HFFc6 (cell line): ENCODE results near the gene LDLRAD4. TPM values are rescaled to one million over a fixed set of nuclear protein-coding genes. Genes with fewer than 3 reads are reported as not detected.

Source experiments
- DNase-seq: peaks from one replicate; pipeline ENCODE4 v3.0.0-alpha.2; 2018
- H3K27ac Mint-ChIP-seq: 2 replicates; pipeline ENCODE4 v1.8.0; 2020; ENCODE audit warnings: mild to moderate bottlenecking, mixed read lengths
- H3K27me3 Mint-ChIP-seq: 2 replicates; pipeline ENCODE4 v1.8.0; 2021; ENCODE audit warnings: mild to moderate bottlenecking, moderate library complexity, mixed read lengths; ENCODE audit not compliant: insufficient read depth
- H3K36me3 Mint-ChIP-seq: 2 replicates; pipeline ENCODE4 v1.8.0; 2021; ENCODE audit warnings: low read depth, mixed read lengths
- H3K4me1 Mint-ChIP-seq: 2 replicates; pipeline ENCODE4 v1.8.0; 2020; ENCODE audit warnings: low read depth, mixed read lengths
- H3K4me3 Mint-ChIP-seq: 2 replicates; pipeline ENCODE4 v1.8.0; 2020; ENCODE audit warnings: mild to moderate bottlenecking, moderate library complexity, mixed read lengths
- H3K9me3 Mint-ChIP-seq: 2 replicates; pipeline ENCODE4 v1.8.0; 2020; ENCODE audit warnings: mild to moderate bottlenecking, mixed read lengths
- CTCF ChIP-seq: fragments of 200-600 bp; sonication (generic); IDR thresholded peaks from 2 replicates; pipeline ENCODE4 v1.5.0; 2021; ENCODE audit warnings: antibody characterized with exemption, mild to moderate bottlenecking
- total RNA-seq, 6 experiments: library from RNA; stranded (reverse); fragmentation: NEBNext Ultra II Directional; extraction: Animal tissue kit (Norgen Biotek cat#: 25700); gene quantifications; 2 replicates in 1 of 6; 3 replicates in 5 of 6; pipeline ENCODE4 v1.2.3, GENCODE V29; 2021

Gene LDLRAD4
- total RNA-seq, 6 experiments from 2014 or later, result not detected

GRCh38 chr18:13545514-13545913 lies 327.0 kb downstream of the LDLRAD4 start:
- peaks cover 4% of the 10 kb centered on the region; the same call in 1 of the 2 replicates for H3K9me3 Mint-ChIP-seq
- peaks cover 3% of the 10 kb centered on the region for H3K27me3 Mint-ChIP-seq
- no peak for TF ChIP-seq CTCF
- no peak for DNase-seq
- no peak overlapping the region for H3K27ac Mint-ChIP-seq
- H3K4me3 Mint-ChIP-seq, result no peak overlapping the region
- H3K36me3 Mint-ChIP-seq, result no peaks in the 10 kb centered on the region
- H3K4me1 Mint-ChIP-seq, result no peaks in the 10 kb centered on the region

- no peak overlapping the region for H3K4me3 Mint-ChIP-seq
- peaks cover 5% of the 10 kb centered on the region for H3K27me3 Mint-ChIP-seq
- TF ChIP-seq CTCF, result no peak
- H3K27ac Mint-ChIP-seq, result no peak overlapping the region
- H3K9me3 Mint-ChIP-seq, result peaks cover 5% of the 10 kb centered on the region; the same call in 1 of the 2 replicates
- no peaks in the 10 kb centered on the region for H3K36me3 Mint-ChIP-seq
- no peak for DNase-seq
- H3K4me1 Mint-ChIP-seq, result no peaks in the 10 kb centered on the region
Observed at GRCh38 chr18:13545955-13546354, 327.4 kb downstream of the LDLRAD4 start.

GRCh38 chr18:13546638-13547037 lies 328.1 kb downstream of the LDLRAD4 start:
- Mint-ChIP-seq H3K4me1 (no peaks in the 10 kb centered on the region), H3K27ac (no peak overlapping the region), H3K9me3 (peaks cover 11% of the 10 kb centered on the region; the same call in 1 of the 2 replicates), H3K27me3 (peaks cover 11% of the 10 kb centered on the region), H3K36me3 (no peaks in the 10 kb centered on the region), H3K4me3 (no peak overlapping the region)
- no peak for DNase-seq
- TF ChIP-seq CTCF, result no peak

GRCh38 chr18:13547347-13547746 lies 328.8 kb downstream of the LDLRAD4 start:
- H3K4me3 Mint-ChIP-seq, result no peak overlapping the region
- H3K27ac Mint-ChIP-seq, result no peak overlapping the region
- no peak for DNase-seq
- no peaks in the 10 kb centered on the region for H3K36me3 Mint-ChIP-seq
- peaks cover 11% of the 10 kb centered on the region; the same call in 1 of the 2 replicates for H3K9me3 Mint-ChIP-seq
- H3K27me3 Mint-ChIP-seq, result peaks cover 11% of the 10 kb centered on the region
- no peak for TF ChIP-seq CTCF
- H3K4me1 Mint-ChIP-seq, result no peaks in the 10 kb centered on the region

GRCh38 chr18:13548106-13548819 lies 329.7 kb downstream of the LDLRAD4 start:
- H3K27ac Mint-ChIP-seq, result no peak overlapping the region
- H3K36me3 Mint-ChIP-seq, result no peaks in the 10 kb centered on the region
- H3K4me3 Mint-ChIP-seq, result no peak overlapping the region
- no peaks in the 10 kb centered on the region for H3K4me1 Mint-ChIP-seq
- peaks cover 11% of the 10 kb centered on the region; the same call in 1 of the 2 replicates for H3K9me3 Mint-ChIP-seq
- no peak for TF ChIP-seq CTCF
- no peak for DNase-seq
- H3K27me3 Mint-ChIP-seq, result peaks cover 11% of the 10 kb centered on the region
